NOMO-1 treated with DMSO at 0.1 percent for 48 hours (cell line): ENCODE data around the gene DDX42.
"Not testable (repeated sequence)": the region's sequence is repeated elsewhere in the genome, so short reads cannot be mapped to it uniquely, and the experiment has no call there.

Experiments
- DNase-seq: peaks from one replicate; lab custom pipeline; 2025; ENCODE audit not compliant: unreplicated experiment; lab: John Stamatoyannopoulos, UW

Gene DDX42

DNA sequence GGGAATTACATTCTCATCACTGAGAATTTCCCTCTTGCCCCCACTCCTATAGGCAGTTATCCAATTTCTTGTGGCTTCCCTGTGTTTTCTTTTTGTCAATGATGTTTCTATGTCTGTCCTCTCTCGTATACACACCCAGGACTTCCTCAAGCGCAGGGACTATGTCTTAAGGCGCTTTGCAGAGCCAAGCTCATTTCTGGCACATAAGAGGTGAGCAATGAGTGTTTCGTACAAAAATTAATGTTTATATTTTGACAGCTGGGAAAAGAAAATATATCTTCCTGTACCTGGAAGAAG lies 947 bp downstream of the DDX42 start:
- DNase-seq, result peak; percentile 18

DNA sequence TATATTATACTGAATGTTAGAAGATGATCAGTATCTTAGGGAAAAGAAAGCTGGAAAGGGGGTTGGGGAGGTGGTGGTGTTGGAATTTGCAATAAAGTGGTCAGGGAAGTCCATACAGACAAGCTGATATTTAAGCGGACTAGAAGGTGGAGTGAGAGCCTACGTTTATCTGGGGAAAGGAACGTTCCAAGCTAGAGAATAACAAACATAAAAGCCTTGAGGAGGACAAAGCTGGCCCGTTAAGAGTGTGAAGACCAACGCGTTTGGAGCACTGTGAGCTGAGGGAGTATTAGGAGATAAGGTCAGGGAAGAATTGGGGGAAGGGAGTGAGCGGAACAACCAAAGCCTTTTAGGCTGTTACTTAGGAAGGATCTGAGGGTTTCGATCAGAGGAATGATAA lies 1.4 kb downstream of the DDX42 start:
- DNase-seq, result no peak

DNA sequence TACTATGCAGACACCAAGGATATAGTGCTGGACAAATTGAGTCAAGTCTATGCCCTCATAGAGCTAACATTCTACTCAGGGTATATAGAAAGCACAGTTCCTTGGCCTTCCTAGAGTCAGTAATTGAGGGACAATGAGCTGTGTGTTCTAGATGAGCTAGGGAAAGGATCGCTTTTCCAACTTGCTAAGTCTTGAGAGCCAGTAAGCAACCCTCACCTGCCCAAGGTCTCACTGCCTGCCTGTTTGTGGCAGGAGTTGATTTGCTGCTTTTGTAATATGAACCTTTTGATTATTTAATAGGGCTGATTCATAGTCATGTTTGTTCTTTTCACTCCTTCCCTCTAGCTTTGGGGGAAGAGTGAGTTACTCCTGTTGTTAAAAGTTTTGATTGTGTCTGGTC lies 6.5 kb downstream of the DDX42 start:
- DNase-seq, result no peak

DNA sequence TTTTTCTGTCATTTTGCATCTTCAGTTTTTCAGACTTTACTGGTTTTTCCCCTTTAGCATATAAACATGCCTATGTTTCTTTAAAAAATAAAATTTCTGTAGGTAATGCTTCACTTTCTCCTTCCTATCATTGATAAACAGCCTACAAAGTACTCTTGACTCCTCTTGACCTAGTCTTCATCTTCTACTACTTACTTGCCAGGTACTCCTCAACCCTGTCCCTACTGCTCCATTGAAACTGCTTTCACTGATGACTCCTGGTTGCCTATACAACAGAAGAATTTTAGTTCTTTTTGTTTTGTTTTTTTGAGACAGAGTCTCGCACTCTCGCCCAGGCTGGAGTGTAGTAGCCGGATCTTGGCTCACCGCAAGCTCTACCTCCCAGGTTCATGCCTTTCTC lies 7.0 kb downstream of the DDX42 start:
- no peak for DNase-seq

- DNase-seq, result no peak
Measured at GRCh38 chr17:63783522-63783921, 9.6 kb downstream of the DDX42 start.

GRCh38 chr17:63785556-63785955 lies 11.6 kb downstream of the DDX42 start:
- DNase-seq, result no peak

- DNase-seq, result no peak
Measured at GRCh38 chr17:63786117-63786516, 12.1 kb downstream of the DDX42 start.

- no peak for DNase-seq
Measured at GRCh38 chr17:63786971-63787711, 13.2 kb downstream of the DDX42 start.

- DNase-seq, result no peak
Measured at GRCh38 chr17:63790057-63790456, 16.1 kb downstream of the DDX42 start.

GRCh38 chr17:63792055-63792729 lies 18.2 kb downstream of the DDX42 start:
- DNase-seq, result no peak

DNA sequence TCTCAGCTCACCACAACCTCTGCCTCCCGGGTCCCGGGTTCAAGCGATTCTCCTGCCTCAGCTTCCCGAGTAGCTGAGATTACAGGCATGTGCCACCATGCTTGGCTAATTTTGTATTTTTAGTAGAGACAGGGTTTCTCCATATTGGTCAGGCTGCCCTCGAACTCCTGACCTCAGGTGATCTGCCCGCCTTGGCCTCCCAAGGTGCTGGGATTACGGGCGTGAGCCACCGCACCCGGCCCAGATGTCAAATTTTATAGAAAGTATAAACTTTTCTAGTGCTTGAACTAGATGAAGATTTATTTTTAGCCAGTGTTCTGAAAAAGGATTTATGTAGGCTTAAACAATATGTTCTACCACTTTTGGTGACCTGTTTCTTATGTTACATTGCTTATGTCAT lies 22.4 kb downstream of the DDX42 start:
- not testable (repeated sequence) for DNase-seq

DNA sequence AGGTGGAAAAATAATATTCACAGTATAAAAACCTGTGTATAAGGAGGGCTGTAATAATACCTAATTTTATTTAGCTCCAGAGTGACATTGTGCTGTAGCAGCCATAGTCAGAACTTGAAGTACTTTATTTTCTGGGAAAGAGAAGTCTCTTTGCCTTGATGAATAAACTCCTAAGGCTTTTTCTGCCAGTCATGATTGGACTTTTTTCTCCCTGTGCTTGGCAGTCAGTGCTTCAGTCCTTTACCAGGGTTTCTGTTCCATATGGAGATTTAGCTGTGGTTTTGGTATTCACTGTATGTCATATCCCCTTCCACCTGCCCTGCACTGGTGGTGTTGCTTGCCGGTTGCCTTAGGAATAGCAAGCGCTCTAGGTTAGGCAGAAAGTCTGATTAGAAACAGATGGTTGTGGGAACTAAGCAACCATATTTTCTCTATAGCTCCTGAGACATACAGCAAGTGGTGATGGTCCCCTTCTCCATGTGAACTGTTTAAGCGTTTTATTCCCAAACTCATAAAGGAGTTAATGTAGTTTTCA lies 24.7 kb downstream of the DDX42 start:
- no peak for DNase-seq

- DNase-seq, result no peak
Measured at GRCh38 chr17:63800783-63801182, 26.8 kb downstream of the DDX42 start.

DNA sequence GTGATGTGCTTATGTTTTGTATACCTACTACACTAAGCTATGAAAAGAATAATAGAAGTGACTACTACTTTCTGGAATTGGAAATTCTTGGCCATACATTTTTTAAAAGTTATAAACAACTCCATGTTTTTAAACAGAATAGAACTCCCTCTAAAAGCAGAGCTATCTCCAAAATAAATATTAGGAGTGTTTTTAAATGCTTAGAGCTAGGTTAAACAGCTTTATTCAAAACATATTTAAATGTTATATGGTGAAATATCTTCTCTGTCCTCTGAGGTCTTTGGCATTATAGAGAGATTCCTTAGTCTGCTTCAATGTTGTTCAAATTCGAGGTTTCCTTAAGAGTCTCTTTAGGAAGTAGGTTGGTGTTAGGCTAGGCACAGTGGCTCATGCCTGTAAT lies 30.4 kb downstream of the DDX42 start:
- no peak for DNase-seq

DNA sequence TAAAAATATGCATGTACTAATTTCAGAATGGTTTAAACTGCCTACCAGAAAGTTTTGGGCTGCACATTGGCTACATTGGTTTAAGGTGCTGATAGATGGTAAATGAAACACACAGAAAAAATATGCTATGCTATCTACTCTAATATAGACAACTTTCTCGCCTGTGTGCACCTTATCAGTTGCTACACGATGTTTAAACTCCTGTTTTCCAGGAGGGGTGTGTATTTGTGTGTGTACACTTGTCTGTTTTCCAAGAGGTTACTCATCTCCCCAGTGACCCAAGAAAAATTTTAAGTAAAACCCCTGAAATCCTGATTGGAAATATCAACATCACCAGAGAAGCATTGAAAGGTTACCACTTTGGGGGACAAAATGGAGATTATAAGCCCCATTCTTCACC lies 31.6 kb downstream of the DDX42 start:
- no peak for DNase-seq

GRCh38 chr17:63809970-63810369 lies 36.0 kb downstream of the DDX42 start:
- DNase-seq, result no peak

GRCh38 chr17:63816123-63816522 lies 42.2 kb downstream of the DDX42 start:
- DNase-seq, result no peak

- no peak for DNase-seq
Measured at GRCh38 chr17:63816669-63817068, 42.7 kb downstream of the DDX42 start.

DNA sequence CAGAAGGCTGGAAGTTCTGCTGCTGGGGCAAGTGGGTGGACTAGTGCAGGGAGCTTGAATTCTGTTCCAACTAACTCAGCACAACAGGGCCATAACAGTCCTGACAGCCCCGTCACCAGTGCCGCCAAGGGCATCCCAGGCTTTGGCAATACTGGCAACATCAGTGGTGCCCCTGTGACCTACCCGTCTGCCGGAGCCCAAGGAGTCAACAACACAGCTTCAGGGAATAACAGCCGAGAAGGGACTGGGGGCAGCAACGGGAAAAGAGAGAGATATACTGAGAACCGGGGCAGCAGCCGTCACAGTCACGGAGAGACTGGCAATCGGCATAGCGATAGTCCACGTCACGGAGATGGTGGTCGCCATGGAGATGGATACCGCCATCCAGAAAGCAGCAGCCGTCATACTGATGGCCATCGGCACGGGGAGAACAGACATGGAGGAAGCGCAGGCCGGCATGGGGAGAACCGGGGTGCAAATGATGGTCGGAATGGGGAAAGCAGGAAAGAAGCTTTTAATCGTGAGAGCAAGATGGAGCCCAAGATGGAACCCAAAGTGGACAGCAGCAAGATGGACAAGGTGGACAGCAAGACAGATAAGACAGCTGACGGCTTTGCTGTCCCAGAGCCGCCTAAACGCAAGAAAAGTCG lies 43.9 kb downstream of the DDX42 start:
- no peak for DNase-seq

DNA sequence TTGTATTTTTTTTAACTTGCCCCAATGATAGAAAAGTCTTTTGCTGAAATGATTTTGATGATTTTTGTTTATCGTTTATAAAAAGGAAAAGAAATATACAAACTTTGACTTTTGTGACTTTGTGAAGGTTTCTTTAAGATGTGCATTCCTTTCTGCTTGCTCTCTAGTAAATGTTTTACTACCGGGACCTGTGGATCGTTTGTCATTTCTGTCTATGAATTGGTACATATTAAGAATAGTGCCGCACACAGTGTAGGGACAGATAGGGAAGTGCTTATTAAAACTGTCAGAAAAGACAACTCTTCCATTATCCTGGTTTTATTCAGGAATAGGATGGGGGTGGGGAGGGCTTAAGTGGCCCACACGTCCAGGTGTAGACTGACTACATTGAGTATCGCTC lies 45.2 kb downstream of the DDX42 start:
- no peak for DNase-seq

- no peak for DNase-seq
Measured at GRCh38 chr17:63819585-63820537, 45.9 kb downstream of the DDX42 start.
